ENCODE data around the gene SPRR3. TPM values are rescaled to one million over a fixed set of nuclear protein-coding genes. Genes with fewer than 3 reads are reported as not detected.

The SPRR3 gene
- total and polyA plus RNA-seq, 7 donors = 2.1 to 13.2 TPM; not detected in 5

DNA sequence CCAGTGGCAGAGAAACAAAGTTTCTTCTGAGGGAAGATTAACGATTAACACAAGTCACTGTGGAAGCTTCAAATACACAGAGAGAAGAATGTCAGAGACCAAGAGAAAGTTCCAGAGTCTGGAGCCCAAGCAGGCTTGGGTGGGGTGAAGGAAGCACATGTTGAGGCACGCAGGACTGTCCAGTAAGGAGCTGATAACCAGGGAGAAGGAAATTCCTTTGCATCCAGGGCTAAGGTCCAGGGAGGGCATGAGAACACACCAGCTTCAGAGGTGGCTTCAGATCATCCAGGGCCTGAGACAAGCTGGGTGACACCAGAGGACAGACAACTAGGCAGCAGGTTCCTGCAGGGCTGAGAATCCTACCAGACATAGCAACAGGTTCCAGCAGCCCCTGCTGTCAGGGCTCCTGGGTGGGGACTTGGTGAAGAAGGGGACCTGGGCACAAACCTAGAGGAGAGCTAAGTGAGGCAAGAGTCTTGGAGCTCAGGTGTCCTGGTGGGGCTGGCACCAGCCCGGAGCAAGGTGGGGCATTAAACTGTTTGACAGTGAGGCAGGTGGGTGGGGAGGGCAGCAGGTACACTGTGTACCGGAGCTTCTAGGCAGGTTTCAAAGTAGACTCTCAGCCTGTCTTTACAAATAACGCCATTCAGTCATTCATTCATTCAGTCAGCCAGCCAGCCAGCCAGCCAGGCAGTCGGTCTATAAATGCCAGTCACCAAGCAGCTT lies 20.2 kb upstream of the SPRR3 start:
- Histone ChIP-seq H3K27me3 (no peaks in the 10 kb centered on the region), H3K4me3 (no peak overlapping the region), H3K9me3 (no peaks in the 10 kb centered on the region), H3K4me1 (no peaks in the 10 kb centered on the region), H3K27ac (no peak overlapping the region), H3K36me3 (no peaks in the 10 kb centered on the region)
- WGBS, 2 donors = 54 to 79% methylated on average over 6 of the region's 6 CpGs
- intact Hi-C loops (cut with DNase I) = no loop called here
- DNase-seq = no peak
- TF ChIP-seq POLR2AphosphoS5 (IDR thresholded peaks at IDR 0.05) (no peak), EP300 (IDR thresholded peaks at IDR 0.05) (no peak), POLR2A (IDR thresholded peaks at IDR 0.05) (no peak)
- TF ChIP-seq, protein P1, sequence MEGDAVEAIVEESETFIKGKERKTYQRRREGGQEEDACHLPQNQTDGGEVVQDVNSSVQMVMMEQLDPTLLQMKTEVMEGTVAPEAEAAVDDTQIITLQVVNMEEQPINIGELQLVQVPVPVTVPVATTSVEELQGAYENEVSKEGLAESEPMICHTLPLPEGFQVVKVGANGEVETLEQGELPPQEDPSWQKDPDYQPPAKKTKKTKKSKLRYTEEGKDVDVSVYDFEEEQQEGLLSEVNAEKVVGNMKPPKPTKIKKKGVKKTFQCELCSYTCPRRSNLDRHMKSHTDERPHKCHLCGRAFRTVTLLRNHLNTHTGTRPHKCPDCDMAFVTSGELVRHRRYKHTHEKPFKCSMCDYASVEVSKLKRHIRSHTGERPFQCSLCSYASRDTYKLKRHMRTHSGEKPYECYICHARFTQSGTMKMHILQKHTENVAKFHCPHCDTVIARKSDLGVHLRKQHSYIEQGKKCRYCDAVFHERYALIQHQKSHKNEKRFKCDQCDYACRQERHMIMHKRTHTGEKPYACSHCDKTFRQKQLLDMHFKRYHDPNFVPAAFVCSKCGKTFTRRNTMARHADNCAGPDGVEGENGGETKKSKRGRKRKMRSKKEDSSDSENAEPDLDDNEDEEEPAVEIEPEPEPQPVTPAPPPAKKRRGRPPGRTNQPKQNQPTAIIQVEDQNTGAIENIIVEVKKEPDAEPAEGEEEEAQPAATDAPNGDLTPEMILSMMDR (IDR thresholded peaks at IDR 0.05) = no peak

DNA sequence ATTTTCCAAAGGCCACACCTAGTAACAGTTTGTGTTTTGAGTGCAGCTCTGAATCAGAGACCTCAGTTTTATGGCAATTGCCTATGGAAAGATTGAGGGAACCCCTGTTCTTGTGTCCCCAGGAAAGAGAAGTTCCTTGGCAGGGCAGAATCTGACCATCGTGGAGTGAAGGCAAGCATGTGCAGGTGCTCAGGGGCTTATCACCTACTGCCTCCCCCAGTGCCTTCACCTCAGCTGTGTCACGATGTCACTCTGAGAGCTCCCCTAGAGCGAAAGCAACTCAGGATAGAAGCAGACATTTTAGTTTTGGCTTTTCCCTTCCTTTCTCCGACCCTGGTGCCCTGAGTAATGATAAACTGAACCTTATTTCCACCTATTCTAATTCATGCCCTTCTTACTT lies 19.5 kb upstream of the SPRR3 start:
- no peak for DNase-seq
- no peaks in the 10 kb centered on the region for H3K36me3 ChIP-seq
- no peak for TF ChIP-seq POLR2A (IDR thresholded peaks at IDR 0.05)
- TF ChIP-seq, protein P1 (IDR thresholded peaks at IDR 0.05) = no peak
- no peak for TF ChIP-seq POLR2AphosphoS5 (IDR thresholded peaks at IDR 0.05)
- no peak for TF ChIP-seq EP300 (IDR thresholded peaks at IDR 0.05)
- no peaks in the 10 kb centered on the region for H3K27me3 ChIP-seq
- no peak overlapping the region for H3K27ac ChIP-seq
- no peak overlapping the region for H3K4me3 ChIP-seq
- no peaks in the 10 kb centered on the region for H3K9me3 ChIP-seq
- intact Hi-C loops (cut with DNase I) = no loop called here
- H3K4me1 ChIP-seq = no peaks in the 10 kb centered on the region
- 84 to 88% methylated on average over 4 of the region's 4 CpGs for WGBS, 2 donors

DNA sequence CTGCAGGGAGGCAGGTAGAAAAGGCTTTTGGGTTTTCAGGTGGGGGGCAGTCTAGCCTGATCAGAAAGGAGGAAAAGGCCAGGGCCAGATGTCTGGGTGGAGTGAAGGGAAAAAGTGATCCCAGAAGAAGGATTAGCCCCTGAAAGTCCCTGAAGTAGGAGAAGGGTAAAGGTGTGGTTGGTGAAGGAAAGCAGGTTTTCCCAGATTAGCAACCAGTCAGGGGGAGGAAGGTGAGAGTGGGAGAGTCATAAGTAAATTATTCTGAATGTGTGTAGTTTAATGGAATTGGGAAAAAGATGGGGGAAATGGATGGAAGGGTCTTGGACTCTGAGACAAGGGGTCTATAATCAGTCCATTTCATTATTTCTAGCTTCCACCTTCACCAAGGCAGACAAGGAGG lies 18.3 kb upstream of the SPRR3 start:
- Histone ChIP-seq H3K27me3 (no peaks in the 10 kb centered on the region), H3K36me3 (no peaks in the 10 kb centered on the region), H3K4me3 (no peak overlapping the region), H3K9me3 (no peaks in the 10 kb centered on the region), H3K4me1 (no peaks in the 10 kb centered on the region), H3K27ac (no peak overlapping the region)
- intact Hi-C loops (cut with DNase I) = no loop called here
- no peak for DNase-seq
- TF ChIP-seq POLR2AphosphoS5 (IDR thresholded peaks at IDR 0.05) (no peak), EP300 (IDR thresholded peaks at IDR 0.05) (no peak), POLR2A (IDR thresholded peaks at IDR 0.05) (no peak)
- TF ChIP-seq, protein P1 (IDR thresholded peaks at IDR 0.05) = no peak

DNA sequence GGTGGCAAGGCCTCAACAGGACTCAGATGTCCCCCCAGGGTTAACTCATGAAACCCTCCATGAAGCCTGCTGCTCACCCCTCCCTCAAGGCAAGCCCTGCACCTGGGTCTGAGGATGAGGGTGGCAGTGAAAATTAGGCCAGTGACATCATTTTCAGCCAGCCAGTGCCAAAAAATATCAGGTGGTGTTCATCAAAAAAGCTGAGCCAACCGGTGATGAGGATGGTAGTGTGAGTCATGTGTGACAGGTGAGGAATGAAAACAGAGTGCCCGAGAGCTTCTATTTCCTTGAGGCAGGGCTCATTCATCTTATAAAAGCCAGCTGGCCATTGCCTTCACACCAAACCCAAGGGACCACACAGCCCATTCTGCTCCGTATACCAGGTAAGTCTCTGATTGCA lies 17.8 kb upstream of the SPRR3 start, which contains the start of gene SPRR1A:
SPRR1A (plus strand) TSS at position 339 of the 400 bp plus-strand sequence. CDS start 1,150 bp downstream, outside the sequence.
- Histone ChIP-seq H3K4me3 (no peak within 1 kb of the TSS), H3K27ac (no peak within 1 kb of the TSS), H3K36me3 (no peaks in the 10 kb centered on the region), H3K9me3 (no peaks in the 10 kb centered on the region), H3K4me1 (no peaks in the 10 kb centered on the region), H3K27me3 (no peaks in the 10 kb centered on the region)
- 40 to 74% methylated on average over 3 of the region's 3 CpGs for WGBS, 2 donors
- intact Hi-C loops (cut with DNase I) = no loop called here
- TF ChIP-seq POLR2AphosphoS5 (IDR thresholded peaks at IDR 0.05) (no peak), POLR2A (IDR thresholded peaks at IDR 0.05) (no peak), EP300 (IDR thresholded peaks at IDR 0.05) (no peak)
- TF ChIP-seq, protein P1 (IDR thresholded peaks at IDR 0.05) = no peak
- DNase-seq = no peak

DNA sequence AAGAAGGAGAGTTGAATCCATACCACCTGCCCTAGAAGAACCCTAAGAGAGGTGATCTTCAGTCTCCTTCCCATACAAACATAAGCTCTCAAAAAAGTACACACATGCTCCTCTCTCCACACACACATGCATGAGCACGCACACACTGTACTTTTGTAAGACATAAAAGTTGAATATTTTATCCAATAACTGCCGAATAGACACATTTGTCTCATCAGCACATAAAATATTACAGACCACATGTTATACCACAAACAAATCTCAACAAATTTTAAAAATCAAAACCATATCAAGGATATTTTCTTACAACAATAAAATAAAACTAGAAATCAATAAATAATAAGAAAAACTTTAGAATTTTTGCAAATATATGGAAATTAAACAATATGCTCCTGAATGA lies 15.0 kb upstream of the SPRR3 start:
- Histone ChIP-seq H3K36me3 (no peaks in the 10 kb centered on the region), H3K9me3 (no peaks in the 10 kb centered on the region), H3K27me3 (no peaks in the 10 kb centered on the region), H3K27ac (no peak overlapping the region), H3K4me1 (no peaks in the 10 kb centered on the region), H3K4me3 (no peak overlapping the region)
- intact Hi-C loops (cut with DNase I) = no loop called here
- TF ChIP-seq EP300 (IDR thresholded peaks at IDR 0.05) (no peak), POLR2A (IDR thresholded peaks at IDR 0.05) (no peak)
- TF ChIP-seq, protein P1 (IDR thresholded peaks at IDR 0.05) = no peak
- 87 to 91% methylated on average over 2 of the region's 2 CpGs for WGBS, 2 donors
- no peak for DNase-seq

Data from sigmoid colon (tissue), 7 donors.